HepG2 (cell line): ENCODE results near the gene SEPTIN12. TPM values are rescaled to one million over a fixed set of nuclear protein-coding genes. Genes with fewer than 3 reads are reported as not detected.

Experiments
- ARHGAP35 ChIP-seq: sonication (generic); formaldehyde crosslinking; IDR thresholded peaks from 2 replicates; pipeline ENCODE4 v1.9.0; 2022; ENCODE audit warnings: mild to moderate bottlenecking, inconsistent platforms, moderate library complexity, missing genetic modification reagents, borderline replicate concordance
- ARID2 ChIP-seq: sonication (generic); formaldehyde crosslinking; IDR thresholded peaks from 2 replicates; pipeline ENCODE4 v1.8.1; 2022; ENCODE audit warnings: mild to moderate bottlenecking, missing genetic modification reagents, borderline replicate concordance
- ETV5 ChIP-seq: IDR thresholded peaks from 2 replicates; pipeline ENCODE4 v1.6.1; 2018; ENCODE audit warnings: missing biosample characterization, missing genetic modification reagents, inconsistent platforms, borderline replicate concordance
- MTF1 ChIP-seq: sonication (generic); formaldehyde crosslinking; IDR thresholded peaks from 2 replicates; pipeline ENCODE4 v1.5.0; 2020; ENCODE audit warnings: missing genetic modification reagents
- MZF1 ChIP-seq: sonication (generic); formaldehyde crosslinking; IDR thresholded peaks from 2 replicates; pipeline ENCODE4 v1.8.1; 2023; ENCODE audit warnings: mild to moderate bottlenecking, missing genetic modification reagents, borderline replicate concordance
- NFKBIZ ChIP-seq: IDR thresholded peaks from 2 replicates; pipeline ENCODE4 v1.6.1; 2018; ENCODE audit warnings: missing genetic modification reagents, missing compliant biosample characterization
- NR0B2 ChIP-seq: sonication (generic); formaldehyde crosslinking; IDR thresholded peaks from 2 replicates; pipeline ENCODE4 v1.4.0; 2020; ENCODE audit warnings: mild to moderate bottlenecking, missing genetic modification reagents
- PLSCR1 ChIP-seq: sonication (generic); formaldehyde crosslinking; IDR thresholded peaks from 2 replicates; pipeline ENCODE4 v1.5.0; 2020; ENCODE audit warnings: missing genetic modification reagents, mild to moderate bottlenecking, borderline replicate concordance
- REL ChIP-seq: sonication (generic); formaldehyde crosslinking; conservative IDR thresholded peaks from 2 replicates; pipeline ENCODE4 v1.8.0; 2022; ENCODE audit warnings: mild to moderate bottlenecking, missing genetic modification reagents, moderate library complexity
- SOX13 ChIP-seq, 3 experiments: fragments of 450-650 bp in 1 of 3; sonication (generic) in 1 of 3; formaldehyde crosslinking in 1 of 3; IDR thresholded peaks in 2 of 3; conservative IDR thresholded peaks in 1 of 3; 2 replicates each; pipeline versions ENCODE4 v1.5.0 to v1.6.1; 2016 to 2020; ENCODE audit warnings: antibody characterized with exemption in 1 of 3, mild to moderate bottlenecking in 1 of 3, missing compliant biosample characterization in 1 of 3, missing genetic modification reagents in 1 of 3, moderate library complexity in 1 of 3
- SOX5 ChIP-seq: IDR thresholded peaks from 2 replicates; pipeline ENCODE4 v1.6.1; 2016; ENCODE audit warnings: borderline replicate concordance
- TOE1 ChIP-seq: sonication (generic); formaldehyde crosslinking; IDR thresholded peaks from 2 replicates; pipeline ENCODE4 v1.4.0; 2020; ENCODE audit warnings: mild to moderate bottlenecking, missing genetic modification reagents
- ZBTB43 ChIP-seq: sonication (generic); formaldehyde crosslinking; conservative IDR thresholded peaks from 2 replicates; pipeline ENCODE4 v1.4.0; 2020; ENCODE audit warnings: missing genetic modification reagents
- ZNF33A ChIP-seq: sonication (generic); formaldehyde crosslinking; IDR thresholded peaks from 2 replicates; pipeline ENCODE4 v1.5.1; 2020; ENCODE audit warnings: missing genetic modification reagents, mild to moderate bottlenecking, moderate library complexity, borderline replicate concordance
- ZNF615 ChIP-seq: sonication (generic); formaldehyde crosslinking; IDR thresholded peaks from 2 replicates; pipeline ENCODE4 v1.5.0; 2020; ENCODE audit warnings: mild to moderate bottlenecking, missing genetic modification reagents, borderline replicate concordance
- ZNF75D ChIP-seq: sonication (generic); formaldehyde crosslinking; IDR thresholded peaks from 2 replicates; pipeline ENCODE4 v1.8.1; 2023; ENCODE audit warnings: missing genetic modification reagents, mild to moderate bottlenecking, borderline replicate concordance
- ZNF878 ChIP-seq: sonication (generic); formaldehyde crosslinking; IDR thresholded peaks from 2 replicates; pipeline ENCODE4 v1.8.1; 2023; ENCODE audit warnings: mild to moderate bottlenecking, missing genetic modification reagents, moderate library complexity
- polyA plus RNA-seq, 8 experiments: library from polyadenylated mRNA; depleted of rRNA in 3 of 8; stranded (reverse) in 7 of 8; unstranded in 1 of 8; fragments of >200 nt; fragmentation: Illumina TruSeq in 4 of 8; extraction: Trizol in 4 of 8; gene quantifications; 2 replicates each; pipeline versions ENCODE4 v1.2.1 to v1.2.3, GENCODE V29; 2011 to 2016; ENCODE audit warnings: low read depth in 4 of 8, missing spikeins in 1 of 8, mixed read lengths in 1 of 8; ENCODE audit not compliant: insufficient read depth in 1 of 8
- total RNA-seq, 5 experiments: library from RNA; depleted of rRNA; stranded (reverse); fragments of >200 nt; fragmentation: Illumina TruSeq; extraction: Trizol; gene quantifications; 2 replicates each; pipeline ENCODE4 v1.2.3, GENCODE V29; 2016; ENCODE audit warnings: low read depth in 1 of 5
- TF ChIP-seq, protein P1 (sequence below): IDR thresholded peaks from 2 replicates; pipeline ENCODE4 v1.6.1; 2016; ENCODE audit warnings: low read depth, borderline replicate concordance
- TF ChIP-seq, protein P2 (sequence below), 2 experiments: fragments of 450-650 bp in 1 of 2; sonication (generic) in 1 of 2; formaldehyde crosslinking; IDR thresholded peaks; 2 replicates each; pipeline versions ENCODE4 v1.5.0 to v1.8.0; 2020 to 2022; ENCODE audit warnings: mild to moderate bottlenecking in 1 of 2, missing genetic modification reagents in 1 of 2
- TF ChIP-seq, protein P3 (sequence below): sonication (generic); formaldehyde crosslinking; IDR thresholded peaks from 2 replicates; pipeline ENCODE4 v1.4.0; 2020; ENCODE audit warnings: mild to moderate bottlenecking, low read depth, missing genetic modification reagents

The SEPTIN12 gene
- total and polyA plus RNA-seq, 2 of the 13 experiments (the other 11 are each of a cell fraction or from before 2014, with no cell fraction given): 0.22 TPM; not detected in 1

GRCh38 chr16:4734063-4734729 is 53.9 kb downstream of the SEPTIN12 start, which contains the start of the genes ANKS3 and DNAAF8 (continued):
- 0 out of 2 replicates have a peak, but pooled peaks have one; percentile 60 for TF ChIP-seq ZNF33A (CRISPR knock-in tag)
- TF ChIP-seq SOX13 (IDR thresholded peaks at IDR 0.05): no peak
- peak; percentile 13 to 45; a peak in 1 of 4 replicates for TF ChIP-seq SOX13 (CRISPR knock-in tag; conservative IDR thresholded peaks at IDR 0.05 in 1 of 2, IDR thresholded peaks at IDR 0.05 in 1 of 2)
- TF ChIP-seq, protein P1, sequence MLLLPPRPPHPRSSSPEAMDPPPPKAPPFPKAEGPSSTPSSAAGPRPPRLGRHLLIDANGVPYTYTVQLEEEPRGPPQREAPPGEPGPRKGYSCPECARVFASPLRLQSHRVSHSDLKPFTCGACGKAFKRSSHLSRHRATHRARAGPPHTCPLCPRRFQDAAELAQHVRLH (CRISPR knock-in tag): 0 out of 2 replicates have a peak, but pooled peaks have one; percentile 42
- no peak for TF ChIP-seq SOX5 (CRISPR knock-in tag)
- TF ChIP-seq NR0B2: peak; percentile 96
- no peak for TF ChIP-seq TOE1 (CRISPR knock-in tag)
- no peak for TF ChIP-seq ZNF878 (CRISPR knock-in tag)
- TF ChIP-seq REL (CRISPR knock-in tag): peak; percentile 63; the same call in 1 of the 2 replicates
- no peak; the same call in 1 of the 2 replicates for TF ChIP-seq ARHGAP35 (CRISPR knock-in tag)
- TF ChIP-seq NFKBIZ (CRISPR knock-in tag): no peak; the same call in 1 of the 2 replicates
- TF ChIP-seq MZF1 (CRISPR knock-in tag): no peak
- peak; percentile 83 for TF ChIP-seq ETV5 (CRISPR knock-in tag)
- TF ChIP-seq, protein P2, sequence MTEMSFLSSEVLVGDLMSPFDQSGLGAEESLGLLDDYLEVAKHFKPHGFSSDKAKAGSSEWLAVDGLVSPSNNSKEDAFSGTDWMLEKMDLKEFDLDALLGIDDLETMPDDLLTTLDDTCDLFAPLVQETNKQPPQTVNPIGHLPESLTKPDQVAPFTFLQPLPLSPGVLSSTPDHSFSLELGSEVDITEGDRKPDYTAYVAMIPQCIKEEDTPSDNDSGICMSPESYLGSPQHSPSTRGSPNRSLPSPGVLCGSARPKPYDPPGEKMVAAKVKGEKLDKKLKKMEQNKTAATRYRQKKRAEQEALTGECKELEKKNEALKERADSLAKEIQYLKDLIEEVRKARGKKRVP (CRISPR knock-in tag; IDR thresholded peaks at IDR 0.05): peak in 1 of 2 experiments; percentile 52; a peak in 2 of 4 replicates
- TF ChIP-seq ZBTB43: peak; percentile 77
- no peak for TF ChIP-seq ZNF75D (CRISPR knock-in tag)
- TF ChIP-seq, protein P3, sequence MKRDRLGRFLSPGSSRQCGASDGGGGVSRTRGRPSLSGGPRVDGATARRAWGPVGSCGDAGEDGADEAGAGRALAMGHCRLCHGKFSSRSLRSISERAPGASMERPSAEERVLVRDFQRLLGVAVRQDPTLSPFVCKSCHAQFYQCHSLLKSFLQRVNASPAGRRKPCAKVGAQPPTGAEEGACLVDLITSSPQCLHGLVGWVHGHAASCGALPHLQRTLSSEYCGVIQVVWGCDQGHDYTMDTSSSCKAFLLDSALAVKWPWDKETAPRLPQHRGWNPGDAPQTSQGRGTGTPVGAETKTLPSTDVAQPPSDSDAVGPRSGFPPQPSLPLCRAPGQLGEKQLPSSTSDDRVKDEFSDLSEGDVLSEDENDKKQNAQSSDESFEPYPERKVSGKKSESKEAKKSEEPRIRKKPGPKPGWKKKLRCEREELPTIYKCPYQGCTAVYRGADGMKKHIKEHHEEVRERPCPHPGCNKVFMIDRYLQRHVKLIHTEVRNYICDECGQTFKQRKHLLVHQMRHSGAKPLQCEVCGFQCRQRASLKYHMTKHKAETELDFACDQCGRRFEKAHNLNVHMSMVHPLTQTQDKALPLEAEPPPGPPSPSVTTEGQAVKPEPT (CRISPR knock-in tag): 0 out of 2 replicates have a peak, but pooled peaks have one; percentile 72
- TF ChIP-seq ZNF615 (CRISPR knock-in tag): no peak
- no peak for TF ChIP-seq PLSCR1
- peak; percentile 98 for TF ChIP-seq MTF1
- TF ChIP-seq ARID2 (CRISPR knock-in tag): no peak
